GM23248 (cell line): ENCODE data around the gene NEU2.

Experiments
- EZH2 ChIP-seq: fragments of 200-600 bp; sonication (generic); IDR thresholded peaks from 2 replicates; pipeline ENCODE4 v1.6.1; 2018; ENCODE audit warnings: antibody characterized with exemption, mild to moderate bottlenecking; ENCODE audit not compliant: insufficient read depth, poor library complexity, severe bottlenecking
- EZH2phosphoT487 ChIP-seq: fragments of 200-600 bp; sonication (generic); IDR thresholded peaks from 2 replicates; pipeline ENCODE4 v1.6.1; 2018; ENCODE audit warnings: antibody characterized with exemption, moderate library complexity, mild to moderate bottlenecking, low read depth; ENCODE audit not compliant: insufficient read depth

GRCh38 chr2:233061591-233062450 is 29.3 kb downstream of the NEU2 start:
- TF ChIP-seq EZH2phosphoT487 (no peak), EZH2 (no peak)
